Hepatocyte (in vitro differentiated cells): ENCODE measurements around the gene VWCE. TPM values are rescaled to one million over a fixed set of nuclear protein-coding genes. Genes with fewer than 3 reads are reported as not detected.
"Not testable (repeated sequence)": the region's sequence is repeated elsewhere in the genome, so short reads cannot be mapped to it uniquely, and the experiment has no call there.

Experiments
- DNase-seq: peaks from one replicate; pipeline ENCODE4 v3.0.0-alpha.2; 2016; ENCODE audit warnings: low spot score
- H2AFZ ChIP-seq: fragments of 200-600 bp; sonication (generic); 2 replicates; pipeline ENCODE4 v1.6.0; 2016; ENCODE audit warnings: antibody characterized with exemption, mild to moderate bottlenecking
- H3K27ac ChIP-seq: fragments of 200-600 bp; sonication (generic); 2 replicates; pipeline ENCODE4 v1.5.1; 2016; ENCODE audit warnings: mild to moderate bottlenecking
- H3K27me3 ChIP-seq: fragments of 200-600 bp; sonication (generic); 2 replicates; pipeline ENCODE4 v1.6.1; 2016
- H3K36me3 ChIP-seq: fragments of 200-600 bp; sonication (generic); replicated peaks from 2 replicates; pipeline ENCODE4 v1.5.1; 2016; ENCODE audit warnings: low read depth; ENCODE audit not compliant: insufficient read depth
- H3K4me1 ChIP-seq: fragments of 200-600 bp; sonication (generic); 2 replicates; pipeline ENCODE4 v1.5.1; 2016; ENCODE audit warnings: mild to moderate bottlenecking, moderate library complexity; ENCODE audit not compliant: insufficient read depth
- H3K4me2 ChIP-seq: fragments of 200-600 bp; sonication (generic); 2 replicates; pipeline ENCODE4 v1.6.0; 2016
- H3K4me3 ChIP-seq: fragments of 200-600 bp; sonication (generic); 2 replicates; pipeline ENCODE4 v1.5.1; 2016; ENCODE audit warnings: mild to moderate bottlenecking
- H3K79me2 ChIP-seq: fragments of 200-600 bp; sonication (generic); 2 replicates; pipeline ENCODE4 v1.6.0; 2017; ENCODE audit warnings: mild to moderate bottlenecking
- H3K9me2 ChIP-seq: fragments of 200-600 bp; sonication (generic); replicated peaks from 2 replicates; pipeline ENCODE4 v1.6.0; 2017; ENCODE audit warnings: mild to moderate bottlenecking; ENCODE audit not compliant: insufficient read depth
- H3K9me3 ChIP-seq: fragments of 200-600 bp; sonication (generic); 2 replicates; pipeline ENCODE4 v1.5.1; 2016; ENCODE audit warnings: low read depth, mild to moderate bottlenecking
- H4K20me1 ChIP-seq: fragments of 200-600 bp; sonication (generic); 2 replicates; pipeline ENCODE4 v1.6.0; 2016; ENCODE audit warnings: mild to moderate bottlenecking; ENCODE audit not compliant: insufficient read depth, poor library complexity, severe bottlenecking
- WGBS: methylation state at CpG from one replicate; pipeline ENCODE4 v1.1.6; 2016; ENCODE audit warnings: low lambda C conversion rate; ENCODE audit errors: missing lambda C conversion rate; 5-methylcytosine and 5-hydroxymethylcytosine counted together
- polyA plus RNA-seq: library from polyadenylated mRNA; unstranded; fragments of >200 nt; fragmentation: Nextera tagmentation; extraction: Ambion mirVana; gene quantifications from 2 replicates; pipeline ENCODE4 v1.2.1, GENCODE V29; 2016
- total RNA-seq: library from RNA; depleted of rRNA; stranded (reverse); fragments of >200 nt; gene quantifications from 2 replicates; pipeline ENCODE4 v1.2.3, GENCODE V29; 2014

The VWCE gene
- total and polyA plus RNA-seq, 2 experiments from 2014 or later: 6.7 to 13.4 TPM

GRCh38 chr11:61249201-61249600 is 45.9 kb downstream of the VWCE start:
- H3K27me3 ChIP-seq, H3K4me2 ChIP-seq, H4K20me1 ChIP-seq, H3K9me2 ChIP-seq, H2AFZ ChIP-seq, H3K27ac ChIP-seq, H3K36me3 ChIP-seq, H3K4me3 ChIP-seq, H3K4me1 ChIP-seq, H3K79me2 ChIP-seq, H3K9me3 ChIP-seq, DNase-seq: not testable (repeated sequence)
- 93% methylated on average over 8 of the region's 8 CpGs for WGBS

- H3K4me2 ChIP-seq, DNase-seq, H3K9me2 ChIP-seq, H2AFZ ChIP-seq, H4K20me1 ChIP-seq, H3K27ac ChIP-seq, H3K9me3 ChIP-seq, H3K79me2 ChIP-seq, H3K27me3 ChIP-seq, H3K4me1 ChIP-seq, H3K4me3 ChIP-seq, H3K36me3 ChIP-seq: not testable (repeated sequence)
- WGBS: 90% methylated on average over 9 of the region's 9 CpGs
Observed at GRCh38 chr11:61248071-61248470, 47.0 kb downstream of the VWCE start.

- not testable (repeated sequence) for H3K4me2 ChIP-seq, H3K79me2 ChIP-seq, H3K27ac ChIP-seq, H2AFZ ChIP-seq, H3K27me3 ChIP-seq, H3K4me3 ChIP-seq, H3K9me3 ChIP-seq, H4K20me1 ChIP-seq, H3K36me3 ChIP-seq, H3K4me1 ChIP-seq, H3K9me2 ChIP-seq, DNase-seq
- WGBS: no CpG with 5 or more reads among the region's 10 CpGs
Observed at GRCh38 chr11:61245284-61245964, 49.7 kb downstream of the VWCE start.

GRCh38 chr11:61241526-61241925 is 53.6 kb downstream of the VWCE start:
- not testable (repeated sequence) for H3K4me3 ChIP-seq, H3K9me3 ChIP-seq, DNase-seq, H2AFZ ChIP-seq, H3K79me2 ChIP-seq, H4K20me1 ChIP-seq, H3K36me3 ChIP-seq, H3K27ac ChIP-seq, H3K27me3 ChIP-seq, H3K4me1 ChIP-seq, H3K4me2 ChIP-seq, H3K9me2 ChIP-seq
- no CpG with 5 or more reads among the region's 5 CpGs for WGBS

- H2AFZ ChIP-seq, H3K4me1 ChIP-seq, H3K4me2 ChIP-seq, DNase-seq, H3K4me3 ChIP-seq, H3K27me3 ChIP-seq, H3K9me2 ChIP-seq, H3K27ac ChIP-seq, H3K36me3 ChIP-seq, H4K20me1 ChIP-seq, H3K9me3 ChIP-seq, H3K79me2 ChIP-seq: not testable (repeated sequence)
- no CpG with 5 or more reads among the region's 8 CpGs for WGBS
Observed at GRCh38 chr11:61240875-61241274, 54.2 kb downstream of the VWCE start, which contains the start of gene PGA5. Gene PGA5 (plus strand): TSS chr11:61241175. CDS start chr11:61241227, 52 bp downstream.

GRCh38 chr11:61240288-61240687 is 54.8 kb downstream of the VWCE start:
- H4K20me1 ChIP-seq: not testable (repeated sequence)

GRCh38 chr11:61237130-61237529 is 58.0 kb downstream of the VWCE start:
- not testable (repeated sequence) for H2AFZ ChIP-seq, H3K4me1 ChIP-seq, H3K36me3 ChIP-seq, H3K79me2 ChIP-seq, H4K20me1 ChIP-seq, H3K9me3 ChIP-seq, H3K4me2 ChIP-seq, H3K9me2 ChIP-seq, DNase-seq, H3K27me3 ChIP-seq, H3K27ac ChIP-seq, H3K4me3 ChIP-seq
- WGBS: no CpG with 5 or more reads among the region's 4 CpGs

More at GRCh38 chr11:61240288-61240687, 54.8 kb downstream of the VWCE start:
- H3K4me3 ChIP-seq, H3K27ac ChIP-seq, H3K4me1 ChIP-seq, H3K4me2 ChIP-seq, H2AFZ ChIP-seq, H3K27me3 ChIP-seq, H3K79me2 ChIP-seq, H3K9me2 ChIP-seq, DNase-seq, H3K36me3 ChIP-seq, H3K9me3 ChIP-seq: not testable (repeated sequence)
- 55% methylated on average over 8 of the region's 8 CpGs for WGBS

- H3K36me3 ChIP-seq, DNase-seq, H2AFZ ChIP-seq, H3K9me2 ChIP-seq, H3K4me1 ChIP-seq, H3K27me3 ChIP-seq, H4K20me1 ChIP-seq, H3K4me2 ChIP-seq, H3K27ac ChIP-seq, H3K9me3 ChIP-seq, H3K4me3 ChIP-seq, H3K79me2 ChIP-seq: not testable (repeated sequence)
- WGBS: no CpG with 5 or more reads among the region's 3 CpGs
Observed at GRCh38 chr11:61232548-61233145, 62.5 kb downstream of the VWCE start.

GRCh38 chr11:61231585-61231984 is 63.5 kb downstream of the VWCE start:
- not testable (repeated sequence) for H3K79me2 ChIP-seq, H3K27me3 ChIP-seq, H3K27ac ChIP-seq, H3K9me3 ChIP-seq, H3K4me1 ChIP-seq, DNase-seq, H3K9me2 ChIP-seq, H2AFZ ChIP-seq, H4K20me1 ChIP-seq, H3K4me3 ChIP-seq, H3K4me2 ChIP-seq, H3K36me3 ChIP-seq
- 92% methylated on average over 3 of the region's 5 CpGs for WGBS
